Ammon's horn (tissue), 1 donor: Measurements from ENCODE around the gene TMEM176A.
"Not testable (repeated sequence)": the region's sequence is repeated elsewhere in the genome, so short reads cannot be mapped to it uniquely, and the experiment has no call there.

Experiments used
- DNase-seq: peaks from one replicate; pipeline ENCODE4 v3.0.0-alpha.2; 2016; ENCODE audit warnings: low spot score

TMEM176A gene

GRCh38 chr7:150788474-150789269 lies 11.9 kb upstream of the TMEM176A start:
- peak; percentile 1 for DNase-seq

GRCh38 chr7:150790416-150791075 lies 10.0 kb upstream of the TMEM176A start:
- DNase-seq: no peak

GRCh38 chr7:150791304-150791703 lies 9.3 kb upstream of the TMEM176A start:
- no peak for DNase-seq

GRCh38 chr7:150791746-150792452 lies 8.7 kb upstream of the TMEM176A start:
- no peak for DNase-seq

- DNase-seq: no peak
These were observed 6.9 kb upstream of the TMEM176A start for GRCh38 chr7:150793569-150794238.

GRCh38 chr7:150797661-150798060 lies 2.9 kb upstream of the TMEM176A start:
- DNase-seq: no peak

GRCh38 chr7:150799156-150799555 lies 1.4 kb upstream of the TMEM176A start:
- no peak for DNase-seq

- DNase-seq: no peak
These were observed 608 bp upstream of the TMEM176A start, which contains the start of gene TMEM176B for GRCh38 chr7:150799741-150800580. Gene TMEM176B, minus strand, starts transcription at chr7:150800364. Its CDS starts 3,795 bp downstream, at chr7:150796569.

GRCh38 chr7:150801242-150801945 lies 825 bp downstream of the TMEM176A start:
- no peak for DNase-seq

GRCh38 chr7:150801946-150802771 lies 1.6 kb downstream of the TMEM176A start:
- DNase-seq: no peak

GRCh38 chr7:150803161-150803860 lies 2.7 kb downstream of the TMEM176A start:
- no peak for DNase-seq

GRCh38 chr7:150804802-150805201 lies 4.2 kb downstream of the TMEM176A start:
- no peak for DNase-seq

- no peak for DNase-seq
These were observed 5.3 kb downstream of the TMEM176A start for GRCh38 chr7:150805864-150806263.

- DNase-seq: no peak
These were observed 5.9 kb downstream of the TMEM176A start for GRCh38 chr7:150806454-150806853.

GRCh38 chr7:150806863-150807262 lies 6.3 kb downstream of the TMEM176A start:
- DNase-seq: no peak

GRCh38 chr7:150807616-150808438 lies 7.3 kb downstream of the TMEM176A start:
- not testable (repeated sequence) for DNase-seq

- no peak for DNase-seq
These were observed 13.9 kb downstream of the TMEM176A start for GRCh38 chr7:150814328-150815001.

GRCh38 chr7:150818971-150819370 lies 18.4 kb downstream of the TMEM176A start:
- no peak for DNase-seq
